NCI-H526 treated with DMSO at 0.1 percent for 48 hours (cell line): ENCODE data around the gene C12orf60.
A peak's percentile ranks its signal among the peaks of the same experiment; 100 is the strongest.

Experiments used
- DNase-seq: peaks from one replicate; lab custom pipeline; 2025; lab: John Stamatoyannopoulos, UW

C12orf60 gene

DNA sequence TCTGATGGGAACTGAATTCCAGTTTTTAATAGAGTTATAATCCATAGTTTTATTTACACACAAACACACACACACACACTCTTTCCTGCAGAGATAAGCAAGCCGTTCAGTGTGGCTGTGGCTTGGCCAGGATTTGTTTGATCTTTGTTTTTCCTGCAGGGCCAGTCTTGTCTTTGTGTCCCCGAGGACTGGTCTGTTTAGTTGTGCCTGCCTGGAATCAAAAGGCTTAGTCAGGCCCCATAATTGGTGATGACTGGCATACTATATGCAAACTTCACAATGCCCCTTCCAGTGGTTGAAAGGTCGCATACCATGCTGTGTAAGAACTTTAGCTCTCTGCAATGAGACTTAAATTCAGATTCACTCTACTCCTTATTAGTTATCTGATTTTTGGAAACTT, 26.2 kb upstream of the C12orf60 start:
- no peak for DNase-seq

GRCh38 chr12:14779834-14780233, 23.6 kb upstream of the C12orf60 start:
- no peak for DNase-seq

- no peak for DNase-seq
Observed at GRCh38 chr12:14780859-14781258, 22.6 kb upstream of the C12orf60 start.

- no peak for DNase-seq
Observed at GRCh38 chr12:14781563-14781962, 21.9 kb upstream of the C12orf60 start.

GRCh38 chr12:14782756-14783155, 20.7 kb upstream of the C12orf60 start:
- no peak for DNase-seq

DNA sequence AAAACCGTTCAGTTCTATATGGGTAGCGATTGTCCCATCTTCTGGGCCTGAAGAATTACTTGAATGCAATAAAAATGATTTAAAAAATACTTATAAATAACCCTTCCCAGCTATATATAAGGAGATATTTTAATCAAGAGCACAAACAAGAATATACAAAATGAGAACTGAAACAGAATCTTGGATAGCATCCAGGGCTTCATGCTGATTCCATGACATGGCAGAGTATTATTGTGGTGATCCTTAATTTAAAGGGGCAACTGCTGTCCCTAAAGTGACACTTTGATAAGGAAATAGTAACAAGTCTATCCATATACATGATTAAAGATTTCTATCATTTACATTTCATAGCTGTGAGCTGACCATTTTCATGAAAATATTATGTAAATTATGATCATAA, 19.0 kb upstream of the C12orf60 start:
- DNase-seq: no peak

GRCh38 chr12:14785568-14785967, 17.9 kb upstream of the C12orf60 start:
- no peak for DNase-seq

DNA sequence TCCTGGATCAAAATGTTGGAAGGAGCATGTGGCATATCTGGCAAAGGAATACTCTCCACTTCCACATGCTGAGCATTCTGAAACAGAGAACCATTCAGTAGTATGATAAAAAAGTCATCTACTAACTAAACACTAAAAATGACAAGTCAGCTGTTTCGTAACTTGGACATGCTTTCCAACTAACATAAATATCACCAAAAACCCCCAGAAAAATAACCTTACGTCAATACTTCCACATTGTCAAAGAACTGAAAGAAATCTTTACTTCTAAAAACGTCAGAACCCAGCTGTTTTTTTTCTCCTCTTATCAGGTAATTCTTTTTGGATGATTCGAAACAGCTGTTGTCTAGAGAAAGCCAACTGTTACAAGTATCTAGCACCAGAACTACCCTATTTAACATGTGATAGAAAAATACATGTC, 8.4 kb upstream of the C12orf60 start:
- no peak for DNase-seq

GRCh38 chr12:14802247-14802646, 1.2 kb upstream of the C12orf60 start:
- DNase-seq: no peak

- DNase-seq: no peak
Observed at GRCh38 chr12:14802721-14803010, 804 bp upstream of the C12orf60 start.

- no peak for DNase-seq
Observed at GRCh38 chr12:14803830-14804160, 325 bp downstream of the C12orf60 start.

GRCh38 chr12:14810167-14810952, 6.9 kb downstream of the C12orf60 start:
- DNase-seq: no peak

GRCh38 chr12:14810953-14811483, 7.5 kb downstream of the C12orf60 start:
- peak; percentile 5 for DNase-seq

- DNase-seq: no peak
Observed at GRCh38 chr12:14811486-14811885, 8.0 kb downstream of the C12orf60 start.

DNA sequence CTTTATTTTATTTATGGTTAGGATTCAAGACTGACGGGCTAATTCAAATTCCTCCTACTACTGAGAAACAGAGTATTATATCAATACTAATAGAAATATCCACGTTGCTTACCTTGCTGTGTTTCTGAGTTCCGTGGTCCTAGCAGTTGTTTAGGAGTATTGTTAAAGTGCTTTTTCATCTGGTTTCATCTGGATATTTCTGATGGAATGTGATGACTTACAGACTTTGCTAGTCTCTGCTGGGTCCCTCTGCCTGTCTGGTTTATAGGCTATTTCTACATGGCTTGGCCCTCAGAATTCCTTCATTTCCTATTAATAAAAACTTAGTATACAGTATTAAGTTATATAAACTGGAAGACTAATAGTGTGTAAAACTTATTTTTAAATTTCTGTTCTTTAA, 10.5 kb downstream of the C12orf60 start, which contains the start of gene SMCO3:
SMCO3 (minus strand) TSS at position 169 of the 400 bp plus-strand sequence. CDS start 7,502 bp downstream, outside the sequence.
- no peak for DNase-seq

- no peak for DNase-seq
Observed at GRCh38 chr12:14824012-14824634, 20.7 kb downstream of the C12orf60 start.

- DNase-seq: no peak
Observed at GRCh38 chr12:14825256-14825655, 21.8 kb downstream of the C12orf60 start.

- DNase-seq: no peak
Observed at GRCh38 chr12:14826491-14826890, 23.0 kb downstream of the C12orf60 start.

DNA sequence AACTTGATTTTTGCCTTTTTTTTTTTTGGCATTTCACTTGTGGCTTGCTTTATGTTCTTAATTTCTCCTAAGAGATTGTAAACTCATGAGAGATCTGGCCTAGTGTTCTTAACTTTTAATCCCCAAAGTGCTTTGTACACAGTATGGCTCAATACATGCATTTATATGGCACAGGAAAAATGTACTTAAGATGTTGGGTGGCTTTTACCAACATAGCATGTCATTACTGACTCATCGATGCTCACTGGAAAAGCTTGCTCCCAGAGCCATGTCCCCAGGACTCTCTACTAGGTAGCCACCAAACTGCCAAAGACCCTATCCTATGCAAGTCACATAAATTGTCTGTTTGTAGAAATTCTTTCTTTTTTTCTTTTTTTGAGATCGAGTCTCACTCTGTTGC, 23.6 kb downstream of the C12orf60 start:
- DNase-seq: no peak

GRCh38 chr12:14828892-14829291, 25.4 kb downstream of the C12orf60 start:
- DNase-seq: no peak

DNA sequence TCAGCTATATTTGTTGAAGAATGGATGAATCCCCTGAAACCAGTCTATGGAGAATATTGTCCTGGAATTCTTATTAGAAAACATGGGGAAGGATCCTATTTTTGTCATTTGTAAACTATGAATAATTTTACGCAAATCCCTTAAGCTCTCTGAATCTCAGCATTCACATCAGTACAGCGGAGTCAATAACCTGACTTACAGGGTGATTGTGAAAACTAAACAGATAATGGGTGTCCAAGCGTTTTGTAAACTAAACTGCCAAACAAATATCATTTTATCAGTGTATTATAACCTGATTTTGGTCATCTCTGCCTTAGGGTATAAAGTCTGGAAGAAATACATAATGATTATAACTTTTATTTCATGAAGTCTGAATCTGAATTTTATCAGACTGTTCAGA, 29.9 kb downstream of the C12orf60 start:
- DNase-seq: no peak

DNA sequence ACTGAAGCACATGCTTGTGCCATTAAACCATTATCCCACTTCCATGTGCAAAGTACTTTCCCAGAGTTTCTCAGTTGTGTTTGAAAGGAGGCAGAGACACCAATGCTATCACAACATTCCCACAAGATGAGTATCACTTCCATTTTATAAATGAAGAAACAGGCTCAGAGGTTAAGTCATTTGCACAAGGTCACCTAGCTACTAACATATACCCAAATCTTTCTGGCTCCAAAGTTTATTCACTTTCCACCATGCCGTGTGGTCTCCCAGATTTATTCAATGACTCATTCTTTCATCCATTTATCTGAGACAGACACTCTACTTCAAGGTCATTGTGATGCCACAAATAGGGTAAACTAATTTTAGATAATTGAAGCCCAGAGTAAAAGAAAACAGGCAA, 30.5 kb downstream of the C12orf60 start:
- DNase-seq: no peak

DNA sequence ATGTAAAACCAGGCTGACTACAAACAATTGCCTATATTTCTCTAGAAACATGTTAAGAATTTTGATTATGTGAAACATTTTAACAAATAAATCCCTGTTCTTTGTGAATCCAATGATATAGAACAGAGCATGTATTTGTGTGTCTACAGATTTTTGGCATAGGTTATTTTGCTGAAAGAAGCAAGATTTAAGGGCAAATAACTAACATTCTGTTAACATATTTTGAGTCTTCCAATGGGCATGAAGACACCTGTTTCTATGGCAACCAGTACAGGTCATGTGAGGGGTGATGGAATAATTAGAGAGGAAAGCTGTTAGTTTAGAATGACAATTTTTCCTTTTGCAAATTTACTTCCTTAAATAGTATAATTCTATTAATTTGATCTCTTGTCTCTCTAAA, 31.0 kb downstream of the C12orf60 start:
- DNase-seq: no peak
